ENCODE measurements around the gene DHRS12.

DHRS12 gene

DNA sequence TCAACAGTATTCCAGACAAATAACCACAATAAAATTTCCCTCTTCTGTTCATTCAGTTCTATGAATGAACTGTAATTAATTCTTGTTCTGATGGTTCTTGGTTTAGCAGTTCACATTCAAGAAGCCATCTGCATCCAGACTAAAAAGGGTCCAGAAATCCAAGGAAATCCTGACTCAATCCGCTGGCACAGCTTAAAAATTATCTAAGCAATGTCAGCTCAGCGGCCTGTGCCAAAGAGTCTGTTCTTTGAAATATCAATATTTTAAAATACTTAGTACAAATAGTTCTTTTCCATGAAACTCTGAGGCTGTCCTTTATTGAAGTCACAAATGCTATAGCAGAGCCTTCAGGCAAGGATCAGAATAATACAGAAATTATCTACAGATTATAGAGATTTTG lies 57.2 kb downstream of the DHRS12 start:
- TF ChIP-seq, protein P1, sequence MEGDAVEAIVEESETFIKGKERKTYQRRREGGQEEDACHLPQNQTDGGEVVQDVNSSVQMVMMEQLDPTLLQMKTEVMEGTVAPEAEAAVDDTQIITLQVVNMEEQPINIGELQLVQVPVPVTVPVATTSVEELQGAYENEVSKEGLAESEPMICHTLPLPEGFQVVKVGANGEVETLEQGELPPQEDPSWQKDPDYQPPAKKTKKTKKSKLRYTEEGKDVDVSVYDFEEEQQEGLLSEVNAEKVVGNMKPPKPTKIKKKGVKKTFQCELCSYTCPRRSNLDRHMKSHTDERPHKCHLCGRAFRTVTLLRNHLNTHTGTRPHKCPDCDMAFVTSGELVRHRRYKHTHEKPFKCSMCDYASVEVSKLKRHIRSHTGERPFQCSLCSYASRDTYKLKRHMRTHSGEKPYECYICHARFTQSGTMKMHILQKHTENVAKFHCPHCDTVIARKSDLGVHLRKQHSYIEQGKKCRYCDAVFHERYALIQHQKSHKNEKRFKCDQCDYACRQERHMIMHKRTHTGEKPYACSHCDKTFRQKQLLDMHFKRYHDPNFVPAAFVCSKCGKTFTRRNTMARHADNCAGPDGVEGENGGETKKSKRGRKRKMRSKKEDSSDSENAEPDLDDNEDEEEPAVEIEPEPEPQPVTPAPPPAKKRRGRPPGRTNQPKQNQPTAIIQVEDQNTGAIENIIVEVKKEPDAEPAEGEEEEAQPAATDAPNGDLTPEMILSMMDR (conservative IDR thresholded peaks at IDR 0.05), result no peak
- H3K27ac ChIP-seq, result no peak overlapping the region

DNA sequence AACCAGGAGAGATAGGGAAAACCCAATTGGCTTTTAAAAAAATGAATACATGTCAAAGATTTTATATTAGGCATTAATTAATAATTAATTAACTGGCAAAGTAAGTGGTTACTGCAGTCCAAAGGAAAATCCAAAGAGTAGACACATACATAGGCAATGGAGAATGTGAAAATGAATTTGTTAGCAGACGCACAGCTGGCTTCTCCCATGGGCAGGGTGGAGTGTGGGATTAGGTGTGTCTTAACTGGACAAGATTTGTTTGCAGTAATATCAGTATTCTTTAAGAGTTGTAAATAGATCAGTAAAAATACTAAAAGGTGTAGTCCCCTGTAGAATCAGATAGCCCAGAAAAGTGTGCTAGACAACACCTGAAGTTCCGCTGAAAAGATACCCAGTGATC lies 58.7 kb downstream of the DHRS12 start:
- H3K27ac ChIP-seq, result peak overlapping the region; percentile 25; the same call in 1 of the 2 replicates
- TF ChIP-seq, protein P1 (conservative IDR thresholded peaks at IDR 0.05), result no peak

DNA sequence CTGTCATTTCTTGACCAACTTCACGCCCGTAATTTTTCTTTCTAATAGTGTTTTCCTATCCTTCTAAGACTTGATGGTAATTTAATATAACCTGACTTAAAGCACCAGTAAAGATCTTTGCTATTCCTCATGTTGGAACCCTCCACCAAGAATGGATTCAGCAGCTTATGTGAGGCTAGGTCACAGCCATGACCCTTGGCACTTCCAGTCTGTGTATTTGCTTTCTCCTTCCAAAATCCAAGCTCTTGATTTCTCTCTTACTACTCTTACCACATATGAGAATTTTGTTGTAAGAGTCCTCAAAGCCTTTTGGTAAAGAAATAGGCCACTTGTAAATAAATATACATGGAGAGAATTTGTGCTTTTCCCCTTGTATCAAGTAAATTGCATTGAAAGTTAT lies 61.4 kb downstream of the DHRS12 start:
- H3K27ac ChIP-seq, result no peak overlapping the region
- TF ChIP-seq, protein P1 (conservative IDR thresholded peaks at IDR 0.05), result no peak

DNA sequence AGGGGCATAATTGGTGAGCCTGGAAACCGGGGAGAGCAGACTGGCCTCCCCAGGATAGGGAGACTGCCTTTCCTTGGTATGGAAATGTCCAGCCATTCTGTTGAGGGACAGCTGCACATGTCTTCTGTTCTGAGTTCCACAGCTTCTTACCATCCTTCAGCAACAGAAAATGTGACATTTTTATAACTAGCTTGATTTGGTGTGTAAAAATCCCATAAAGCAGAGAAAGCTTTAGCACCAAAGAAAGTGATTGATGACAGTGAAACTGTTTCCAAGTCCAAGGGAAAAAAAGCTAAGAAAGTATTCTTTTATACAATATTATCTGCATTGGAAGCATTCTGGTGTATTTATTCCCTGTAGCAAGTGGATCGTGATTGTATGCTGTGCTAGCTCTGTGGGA lies 61.9 kb downstream of the DHRS12 start:
- TF ChIP-seq, protein P1 (conservative IDR thresholded peaks at IDR 0.05), result no peak
- no peak overlapping the region for H3K27ac ChIP-seq

DNA sequence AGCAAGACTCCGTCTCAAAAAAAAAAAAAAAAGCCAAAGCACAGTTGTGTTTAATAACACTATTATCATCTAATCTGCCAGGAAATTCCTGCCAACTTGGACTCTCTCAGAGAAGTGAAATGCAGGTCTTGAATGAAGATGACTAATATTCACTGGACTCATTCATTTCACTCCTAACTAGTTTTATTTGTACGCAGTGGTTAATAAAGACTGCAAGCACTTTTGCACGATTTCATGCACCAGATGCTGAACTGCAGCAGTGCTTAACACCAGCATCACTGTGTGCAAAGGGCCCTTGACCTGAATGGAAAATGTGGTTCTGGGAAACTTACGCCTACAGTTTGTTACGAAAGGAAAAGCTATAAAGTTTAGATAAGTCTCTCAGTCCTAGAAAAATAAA lies 63.3 kb downstream of the DHRS12 start:
- peak overlapping the region; percentile 87; the same call in 1 of the 2 replicates for H3K27ac ChIP-seq
- TF ChIP-seq, protein P1 (conservative IDR thresholded peaks at IDR 0.05), result no peak

DNA sequence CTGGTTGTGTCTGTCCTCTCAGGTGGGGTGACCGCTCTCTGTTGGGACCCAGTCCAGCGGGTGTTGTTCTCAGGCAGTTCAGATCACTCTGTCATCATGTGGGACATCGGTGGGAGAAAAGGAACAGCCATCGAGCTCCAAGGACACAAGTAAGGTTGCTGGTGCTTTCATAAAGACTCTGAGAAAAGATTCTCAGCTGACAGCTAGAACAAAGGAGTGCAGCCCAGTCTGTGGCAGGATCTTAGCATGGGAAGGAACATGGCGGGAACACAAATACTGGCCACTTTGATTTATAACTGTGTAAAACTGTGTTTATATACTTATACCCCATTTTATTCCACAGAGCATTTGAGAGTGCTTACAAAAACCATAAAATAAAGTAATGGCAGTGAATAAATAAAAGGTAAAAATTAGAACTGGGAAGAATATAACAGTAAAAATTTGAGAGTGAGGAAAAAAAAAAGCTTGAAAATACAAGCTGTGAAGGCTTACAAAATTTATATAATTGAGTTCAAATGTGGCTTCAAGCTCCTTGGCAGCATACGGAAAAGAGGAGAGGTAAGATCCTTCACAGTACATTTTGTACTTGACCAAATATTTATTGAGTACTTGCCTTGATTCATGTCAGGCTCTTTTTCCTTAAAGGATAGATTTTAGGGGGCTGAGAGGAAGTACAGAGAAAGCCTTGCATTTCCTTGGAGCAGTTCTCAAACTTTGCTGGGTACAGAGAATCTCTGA lies 64.8 kb downstream of the DHRS12 start:
- TF ChIP-seq, protein P1 (conservative IDR thresholded peaks at IDR 0.05), result no peak
- H3K27ac ChIP-seq, result peak overlapping the region; percentile 87

DNA sequence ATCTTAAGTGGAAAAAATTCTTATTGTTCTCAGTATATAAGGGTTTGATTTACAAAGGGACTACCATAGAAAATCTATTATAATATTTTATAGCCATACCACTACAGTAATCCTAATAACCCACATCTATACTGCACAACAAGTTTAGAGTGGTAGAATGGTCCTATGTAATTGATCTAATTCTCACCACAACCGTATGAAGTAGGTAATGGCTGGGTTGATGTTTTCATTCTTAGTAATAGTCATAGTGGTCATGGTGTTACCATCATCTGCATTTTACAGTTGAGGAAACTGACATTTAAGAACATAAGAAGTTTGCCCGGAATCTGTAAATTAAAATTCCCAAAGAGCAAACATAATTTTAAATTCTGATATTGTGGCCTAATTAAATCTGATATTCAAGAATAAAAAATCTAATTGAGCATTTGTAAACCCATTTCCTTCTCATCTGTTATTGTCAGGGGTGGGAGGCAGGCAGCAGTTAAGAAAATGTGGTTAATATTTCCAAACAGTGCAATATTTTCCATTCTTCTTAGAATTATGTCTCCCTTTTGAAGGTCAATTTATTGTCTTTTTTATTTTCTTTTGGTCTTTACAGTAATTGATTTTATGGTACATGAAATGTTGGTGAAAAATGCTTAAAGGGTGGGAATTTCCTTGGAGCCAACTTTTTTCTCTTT lies 65.6 kb downstream of the DHRS12 start:
- peak overlapping the region; percentile 87 for H3K27ac ChIP-seq
- TF ChIP-seq, protein P1 (conservative IDR thresholded peaks at IDR 0.05), result no peak

Measured in VCaP (cell line).